Upper lobe of left lung (tissue), 6 donors: ENCODE measurements around the gene ZWILCH. TPM values are rescaled to one million over a fixed set of nuclear protein-coding genes. Genes with fewer than 3 reads are reported as not detected.

Experiments used
- ATAC-seq, 2 donors: fragments of 200-7000 bp; cut with Tn5 transposase; one replicate each; pipeline ENCODE4 v1.9.1; 2022; ENCODE audit warnings: mild to moderate bottlenecking in 2 of 2, moderate library complexity in 2 of 2; ENCODE audit not compliant: low FRiP score in 2 of 2
- DNase-seq, 2 donors: peaks; one replicate each; pipeline ENCODE4 v3.0.0-alpha.2; 2019 to 2020
- H3K27ac ChIP-seq, 4 donors: fragments of 200-600 bp; sonication (generic); one replicate each; pipeline ENCODE4 v1.5.1; 2016 to 2019
- H3K27me3 ChIP-seq, 4 donors: fragments of 200-600 bp; sonication (generic); one replicate each; pipeline ENCODE4 v1.5.1; 2017 to 2019
- H3K36me3 ChIP-seq, 4 donors: fragments of 200-600 bp; sonication (generic); one replicate each; pipeline ENCODE4 v1.5.1; 2016 to 2019
- H3K4me1 ChIP-seq, 4 donors: fragments of 200-600 bp; sonication (generic); one replicate each; pipeline ENCODE4 v1.5.1; 2018 to 2019
- H3K4me3 ChIP-seq, 4 donors: fragments of 200-600 bp; sonication (generic); one replicate each; pipeline ENCODE4 v1.5.1; 2017 to 2019; ENCODE audit warnings: mild to moderate bottlenecking in 2 of 4, moderate library complexity in 1 of 4
- H3K9me3 ChIP-seq, 4 donors: fragments of 200-600 bp; sonication (generic); one replicate each; pipeline ENCODE4 v1.5.1; 2018 to 2019
- CTCF ChIP-seq, 6 experiments: fragments of 450-650 bp in 4 of 6; fragments of 200-600 bp in 2 of 6; sonication (generic) in 2 of 6; IDR thresholded peaks; one replicate each; pipeline ENCODE4 v1.5.1; 2016 to 2019; ENCODE audit warnings: antibody characterized with exemption in 6 of 6
- EP300 ChIP-seq, 4 donors: sonication (generic); formaldehyde crosslinking; IDR thresholded peaks; one replicate each; pipeline ENCODE4 v1.5.1; 2017; ENCODE audit warnings: antibody characterized with exemption in 4 of 4, control low read depth in 2 of 4
- POLR2A ChIP-seq, 4 donors: fragments of 450-650 bp; IDR thresholded peaks; one replicate each; pipeline ENCODE4 v1.5.1; 2016 to 2017; ENCODE audit warnings: antibody characterized with exemption in 4 of 4, mild to moderate bottlenecking in 2 of 4
- POLR2AphosphoS5 ChIP-seq, 2 donors: sonication (generic); formaldehyde crosslinking; IDR thresholded peaks; one replicate each; pipeline ENCODE4 v1.5.1; 2017; ENCODE audit warnings: antibody characterized with exemption in 2 of 2
- WGBS, 2 donors: methylation state at CpG; one replicate each; pipeline ENCODE4 v1.1.5; 2017 to 2018; 5-methylcytosine and 5-hydroxymethylcytosine counted together
- total RNA-seq, 6 donors: library from RNA; depleted of rRNA in 4 of 6; stranded (reverse); fragments of >200 nt in 4 of 6; gene quantifications; one replicate each; pipeline versions ENCODE4 v1.1.0 to v1.2.1, GENCODE V29; 2016 to 2021
- donor health status: DM: no; HTN: no; CAD: no; lungs with moderate emphysema.
- donor health status: DM: no; HTN: yes; CAD: no; lungs with severe emphysema.

ZWILCH gene
- total RNA-seq, 6 donors from 2014 or later = 0.33 to 6.3 (median 5.1) TPM

DNA sequence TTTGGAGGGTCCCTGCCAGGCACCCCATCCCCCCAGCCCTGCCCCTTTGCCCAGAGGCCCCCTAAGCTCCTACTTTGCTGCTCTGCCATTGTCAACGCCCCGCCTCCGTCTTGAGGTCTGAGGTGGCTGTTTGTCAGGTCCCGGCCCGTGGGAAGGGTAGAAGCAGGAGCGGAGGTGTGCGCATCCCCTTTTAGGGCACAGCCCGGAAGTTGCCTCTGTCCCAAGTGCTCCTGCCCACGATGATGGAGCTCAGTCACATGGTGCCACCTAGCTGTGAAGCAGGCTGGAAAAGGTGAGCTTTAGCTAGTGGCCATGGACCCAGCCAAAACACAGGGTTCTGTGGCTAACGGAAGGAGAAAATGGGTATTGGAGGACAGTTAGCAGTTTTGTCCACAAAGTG is 89.2 kb downstream of the ZWILCH start:
- no peak for DNase-seq
- no peaks in the 10 kb centered on the region for H3K9me3 ChIP-seq

DNA sequence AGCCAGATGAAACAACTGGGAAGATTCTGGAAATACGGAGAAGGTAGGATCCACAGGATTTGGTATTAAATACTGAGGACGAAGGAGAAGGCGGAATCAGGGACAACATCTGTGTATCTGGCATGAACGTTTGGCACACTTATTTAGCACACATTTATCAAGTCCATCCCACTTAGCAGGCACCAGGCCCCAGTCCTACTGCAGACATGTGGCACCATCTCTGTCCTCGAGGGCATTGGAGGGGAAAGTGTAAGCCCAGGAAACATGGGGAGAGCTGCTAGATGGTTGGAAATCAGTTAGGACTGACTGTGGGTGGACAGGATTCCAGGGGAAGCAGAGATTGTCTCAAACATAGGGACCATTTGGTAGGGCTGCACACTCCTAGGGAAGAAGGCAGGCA is 89.7 kb downstream of the ZWILCH start:
- 74 to 84% methylated on average over 5 of the region's 5 CpGs for WGBS, 2 donors
- Histone ChIP-seq H3K4me3 (no peak overlapping the region), H3K9me3 (no peaks in the 10 kb centered on the region), H3K27ac (no peak overlapping the region), H3K36me3 (no peaks in the 10 kb centered on the region), H3K4me1 (no peaks in the 10 kb centered on the region), H3K27me3 (no peaks in the 10 kb centered on the region)
- no peak for ATAC-seq
- no peak for DNase-seq
- TF ChIP-seq POLR2AphosphoS5 (IDR thresholded peaks at IDR 0.05) = no peak
- no peak for TF ChIP-seq EP300 (IDR thresholded peaks at IDR 0.05)
- TF ChIP-seq CTCF (IDR thresholded peaks at IDR 0.05) = no peak
- TF ChIP-seq POLR2A (IDR thresholded peaks at IDR 0.05) = no peak

More for the DNA sequence above, 89.2 kb downstream of the ZWILCH start:
- Histone ChIP-seq H3K27ac (no peak overlapping the region), H3K27me3 (no peaks in the 10 kb centered on the region), H3K4me3 (no peak overlapping the region), H3K36me3 (no peaks in the 10 kb centered on the region), H3K4me1 (no peaks in the 10 kb centered on the region)
- no peak for ATAC-seq
- WGBS, 2 donors = 62 to 85% methylated on average over 3 to 10 of the region's 10 CpGs
- TF ChIP-seq EP300 (IDR thresholded peaks at IDR 0.05) = no peak
- TF ChIP-seq CTCF (IDR thresholded peaks at IDR 0.05) = no peak
- TF ChIP-seq POLR2A (IDR thresholded peaks at IDR 0.05) = no peak
- no peak for TF ChIP-seq POLR2AphosphoS5 (IDR thresholded peaks at IDR 0.05)

- DNase-seq (no peak), ATAC-seq (no peak)
- Histone ChIP-seq H3K9me3 (no peaks in the 10 kb centered on the region), H3K27ac (no peak overlapping the region), H3K27me3 (no peaks in the 10 kb centered on the region), H3K4me3 (no peak overlapping the region), H3K4me1 (no peaks in the 10 kb centered on the region), H3K36me3 (no peaks in the 10 kb centered on the region)
- TF ChIP-seq EP300 (IDR thresholded peaks at IDR 0.05) = no peak
- TF ChIP-seq CTCF (IDR thresholded peaks at IDR 0.05) = no peak
Observed at GRCh38 chr15:66595332-66595731, 90.2 kb downstream of the ZWILCH start.

DNA sequence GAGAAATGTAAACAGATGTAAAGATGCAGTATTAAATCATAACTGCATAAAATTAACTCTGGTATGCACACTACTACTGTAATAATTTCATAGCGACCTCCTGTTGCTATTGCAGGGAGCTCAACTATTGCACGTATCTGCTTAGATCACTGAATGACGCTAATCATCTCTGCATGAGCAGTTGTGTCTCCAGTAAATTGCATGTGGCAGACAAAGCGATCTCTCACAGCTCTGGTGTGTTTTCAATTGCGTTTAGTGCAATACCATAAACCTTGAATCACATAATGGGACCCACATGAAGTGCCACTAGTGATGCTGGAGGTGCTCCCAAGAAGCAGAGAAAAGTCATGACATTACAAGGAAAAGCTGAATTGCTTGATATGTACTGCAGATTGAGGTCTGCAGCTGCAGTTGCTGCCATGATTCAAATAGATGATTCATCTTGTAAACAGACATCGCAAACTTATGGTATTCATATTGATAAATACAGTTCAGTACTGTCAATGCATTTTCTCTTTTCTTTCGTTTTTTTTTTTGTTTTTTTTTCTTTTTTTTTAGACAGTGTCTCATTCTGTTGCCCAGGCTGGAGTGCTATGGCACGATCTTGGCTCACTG is 90.9 kb downstream of the ZWILCH start:
- Histone ChIP-seq H3K27me3 (no peaks in the 10 kb centered on the region), H3K4me1 (no peaks in the 10 kb centered on the region), H3K9me3 (no peaks in the 10 kb centered on the region), H3K4me3 (no peak overlapping the region), H3K27ac (no peak overlapping the region), H3K36me3 (no peaks in the 10 kb centered on the region)
- TF ChIP-seq EP300 (IDR thresholded peaks at IDR 0.05) = no peak
- TF ChIP-seq CTCF (IDR thresholded peaks at IDR 0.05) = no peak
- TF ChIP-seq POLR2AphosphoS5 (IDR thresholded peaks at IDR 0.05) = no peak
- no peak for TF ChIP-seq POLR2A (IDR thresholded peaks at IDR 0.05)
- no peak for DNase-seq
- no peak for ATAC-seq
- 90% methylated on average over 8 of the region's 8 CpGs for WGBS, 2 donors

DNA sequence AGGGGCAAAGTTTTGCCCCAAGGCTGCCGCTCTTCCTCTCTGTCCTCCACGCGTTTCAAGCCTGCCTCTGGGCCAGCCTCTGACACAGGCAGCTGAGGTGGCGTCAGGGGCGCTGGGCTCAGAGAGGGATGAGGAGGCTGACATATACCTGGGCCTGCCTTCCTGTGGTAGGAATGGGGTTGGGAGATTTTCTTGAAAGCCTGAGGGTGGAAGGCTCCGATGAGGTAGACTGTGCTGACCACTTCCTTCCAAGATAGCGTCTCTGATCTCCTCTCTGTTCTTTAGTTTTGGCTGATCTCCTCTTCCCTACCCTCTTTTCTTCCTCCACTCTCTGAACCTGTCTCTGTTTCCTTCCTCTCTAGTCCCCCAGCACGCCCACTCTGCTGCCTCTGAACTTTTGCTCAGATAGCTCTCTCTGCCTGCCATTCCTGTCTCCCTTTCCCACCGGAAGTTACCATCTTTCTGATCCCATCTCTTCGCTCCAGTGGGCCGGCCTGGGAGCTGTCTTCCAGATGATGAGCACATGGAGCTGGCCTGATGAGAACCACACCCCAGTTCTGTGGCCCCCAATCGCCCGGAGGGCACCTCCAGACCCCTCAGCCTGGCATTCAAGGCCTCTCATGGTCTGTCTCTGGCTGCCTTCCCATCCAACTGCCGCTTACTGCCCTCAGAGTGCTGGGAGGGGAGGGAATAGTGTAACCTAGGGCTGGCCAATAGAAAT is 93.1 kb downstream of the ZWILCH start:
- TF ChIP-seq EP300 (IDR thresholded peaks at IDR 0.05) = no peak
- TF ChIP-seq POLR2AphosphoS5 (IDR thresholded peaks at IDR 0.05) = no peak
- TF ChIP-seq CTCF (IDR thresholded peaks at IDR 0.05) = no peak
- no peak for TF ChIP-seq POLR2A (IDR thresholded peaks at IDR 0.05)
- no peak overlapping the region for H3K27ac ChIP-seq
- H3K36me3 ChIP-seq = no peaks in the 10 kb centered on the region
- no peaks in the 10 kb centered on the region for H3K9me3 ChIP-seq
- no peaks in the 10 kb centered on the region for H3K27me3 ChIP-seq
- WGBS, 2 donors = 74 to 81% methylated on average over 11 to 14 of the region's 14 CpGs
- H3K4me1 ChIP-seq = peaks cover 0 to 2% (median under 1%) of the 10 kb centered on the region in 4 donors
- DNase-seq (no peak), ATAC-seq (no peak)
- no peak overlapping the region for H3K4me3 ChIP-seq
